ENCODE data around the gene CHRNB1. TPM values are rescaled to one million over a fixed set of nuclear protein-coding genes. Genes with fewer than 3 reads are reported as not detected.

Gene CHRNB1
- total and polyA plus RNA-seq, 4 donors = 7.0 to 11.9 (median 10.6) TPM

DNA sequence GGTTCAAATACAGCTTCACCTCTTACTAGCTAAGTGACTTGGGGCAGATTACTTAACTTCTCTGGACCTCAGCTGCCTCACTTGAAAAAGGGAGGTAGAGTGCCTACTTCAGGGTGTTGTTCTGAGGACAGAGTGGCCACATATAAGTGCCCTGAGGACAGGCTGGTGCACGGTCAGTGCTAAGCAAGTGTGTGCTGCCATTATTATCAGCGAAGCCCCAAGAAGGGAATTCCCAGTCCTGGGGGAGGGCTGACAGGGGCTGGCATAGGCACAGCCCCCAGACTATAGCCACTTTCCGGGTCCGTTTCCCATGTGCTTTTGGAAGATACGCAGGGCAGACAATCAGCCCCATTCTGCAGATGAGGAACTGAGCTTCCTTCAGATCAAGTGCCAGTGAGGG lies 32.1 kb downstream of the CHRNB1 start:
- H3K9ac ChIP-seq (ENCODE audit: insufficient read depth in 1 of 2, low read length in 2 of 2) = no peak overlapping the region
- no peak for ATAC-seq (ENCODE audit: insufficient read depth, low FRiP score)

GRCh38 chr17:7477392-7478275 lies 32.8 kb downstream of the CHRNB1 start:
- WGBS, 2 donors = 15 to 22% methylated on average over 26 of the region's 26 CpGs
- ATAC-seq (ENCODE audit: insufficient read depth, low FRiP score) (no peak), DNase-seq (peak; percentile 72 to 78 (median 78))
- peak overlapping the region; percentile 24 to 99 for H3K27ac ChIP-seq (ENCODE audit: low read depth in 1 of 2, low read length in 1 of 2)
- no peaks in the 10 kb centered on the region for H3K9me3 ChIP-seq (ENCODE audit: control insufficient read depth in 4 of 4, insufficient read depth in 3 of 4, low read length in 3 of 4)
- no peak for TF ChIP-seq CTCF (IDR thresholded peaks at IDR 0.05; ENCODE audit: control extremely low read depth, extremely low read depth)
- H3K9ac ChIP-seq (ENCODE audit: insufficient read depth in 1 of 2, low read length in 2 of 2) = peak overlapping the region; percentile 68 to 88
- peaks cover 0 to 3% (median 0%) of the 10 kb centered on the region in 4 donors for H3K36me3 ChIP-seq (ENCODE audit: control insufficient read depth in 4 of 4, insufficient read depth in 4 of 4, low read length in 4 of 4)
- H3K4me3 ChIP-seq = peak overlapping the region; percentile 70
- peaks cover 10 to 43% (median 35%) of the 10 kb centered on the region in 5 donors for H3K4me1 ChIP-seq (ENCODE audit: control insufficient read depth in 5 of 5, insufficient read depth in 5 of 5, low read length in 5 of 5)
- H3K27me3 ChIP-seq (ENCODE audit: control insufficient read depth in 3 of 3, insufficient read depth in 3 of 3, low read length in 2 of 3) = no peaks in the 10 kb centered on the region

More for the DNA sequence above, 32.1 kb downstream of the CHRNB1 start:
- H3K4me1 ChIP-seq (ENCODE audit: control insufficient read depth in 5 of 5, insufficient read depth in 5 of 5, low read length in 5 of 5) = peaks cover 10 to 39% (median 31%) of the 10 kb centered on the region in 5 donors
- H3K27me3 ChIP-seq (ENCODE audit: control insufficient read depth in 3 of 3, insufficient read depth in 3 of 3, low read length in 2 of 3) = no peaks in the 10 kb centered on the region
- H3K9me3 ChIP-seq (ENCODE audit: control insufficient read depth in 4 of 4, insufficient read depth in 3 of 4, low read length in 3 of 4) = no peaks in the 10 kb centered on the region
- peak overlapping the region; percentile 49 to 99 for H3K27ac ChIP-seq (ENCODE audit: low read depth in 1 of 2, low read length in 1 of 2)
- no peak for DNase-seq
- 65 to 83% methylated on average over 5 of the region's 5 CpGs for WGBS, 2 donors
- no peak overlapping the region for H3K4me3 ChIP-seq
- TF ChIP-seq CTCF (IDR thresholded peaks at IDR 0.05; ENCODE audit: control extremely low read depth, extremely low read depth) = no peak
- H3K36me3 ChIP-seq (ENCODE audit: control insufficient read depth in 4 of 4, insufficient read depth in 4 of 4, low read length in 4 of 4) = peaks cover 0 to 3% (median 0%) of the 10 kb centered on the region in 4 donors

GRCh38 chr17:7478276-7479212 lies 33.7 kb downstream of the CHRNB1 start:
- DNase-seq = peak; percentile 64 to 73 (median 66)
- Histone ChIP-seq H3K4me3 (peak overlapping the region; percentile 70), H3K27ac (ENCODE audit: low read depth in 1 of 2, low read length in 1 of 2) (peak overlapping the region; percentile 98 to 99), H3K27me3 (ENCODE audit: control insufficient read depth in 3 of 3, insufficient read depth in 3 of 3, low read length in 2 of 3) (no peaks in the 10 kb centered on the region), H3K4me1 (ENCODE audit: control insufficient read depth in 5 of 5, insufficient read depth in 5 of 5, low read length in 5 of 5) (peaks cover 12 to 52% (median 40%) of the 10 kb centered on the region in 5 donors), H3K9me3 (ENCODE audit: control insufficient read depth in 4 of 4, insufficient read depth in 3 of 4, low read length in 3 of 4) (no peaks in the 10 kb centered on the region), H3K36me3 (ENCODE audit: control insufficient read depth in 4 of 4, insufficient read depth in 4 of 4, low read length in 4 of 4) (peaks cover 0 to 3% (median 0%) of the 10 kb centered on the region in 4 donors), H3K9ac (ENCODE audit: insufficient read depth in 1 of 2, low read length in 2 of 2) (peak overlapping the region; percentile 68 to 88)
- peak; percentile 6 for ATAC-seq (ENCODE audit: insufficient read depth, low FRiP score)
- no peak for TF ChIP-seq CTCF (IDR thresholded peaks at IDR 0.05; ENCODE audit: control extremely low read depth, extremely low read depth)
- WGBS, 2 donors = 13 to 25% methylated on average over 36 to 40 of the region's 40 CpGs
